K562 (cell line): ENCODE data around the gene BCL2L13. TPM values are rescaled to one million over a fixed set of nuclear protein-coding genes. Genes with fewer than 3 reads are reported as not detected.

Source experiments
- E2F3 ChIP-seq: fragments of 250-450 bp; sonication (Bioruptor Pico); IDR thresholded peaks from 2 replicates; pipeline ENCODE4 v1.4.0; 2020; ENCODE audit warnings: mild to moderate bottlenecking
- KLF16 ChIP-seq: IDR thresholded peaks from 2 replicates; pipeline ENCODE4 v1.6.1; 2016; ENCODE audit warnings: antibody characterized with exemption
- MYNN ChIP-seq, 2 experiments: sonication (generic); formaldehyde crosslinking in 1 of 2; IDR thresholded peaks; 2 replicates each; pipeline versions ENCODE4 v1.5.0 to v1.6.1; 2016 to 2020; ENCODE audit warnings: antibody characterized with exemption in 1 of 2, missing genetic modification reagents in 1 of 2
- RBM39 ChIP-seq: fragments of 200-400 bp; formaldehyde crosslinking; optimal IDR thresholded peaks from 2 replicates; pipeline ENCODE3; 2018; ENCODE audit warnings: low read depth, low read length
- SIN3A ChIP-seq, 2 experiments: fragments of 150-350 bp in 1 of 2; IDR thresholded peaks; 2 replicates each; pipeline ENCODE4 v1.6.1; 2011 to 2016; ENCODE audit warnings: borderline replicate concordance in 2 of 2, low read depth in 2 of 2, low read length in 2 of 2, mild to moderate bottlenecking in 2 of 2, moderate library complexity in 2 of 2; ENCODE audit not compliant: control insufficient read depth in 1 of 2
- SMAD3 ChIP-seq: fragments of 450-650 bp; formaldehyde crosslinking; conservative IDR thresholded peaks from 2 replicates; pipeline ENCODE4 v1.4.0; 2020; ENCODE audit warnings: mild to moderate bottlenecking
- SMARCA5 ChIP-seq: fragments of 450-650 bp; IDR thresholded peaks from 2 replicates; pipeline ENCODE4 v1.6.1; 2016
- polyA plus RNA-seq, 8 experiments: library from polyadenylated mRNA; depleted of rRNA in 4 of 8; stranded (reverse) in 5 of 8; unstranded in 3 of 8; fragments of >200 nt; fragmentation: Nextera tagmentation in 2 of 8; fragmentation: Illumina TruSeq in 1 of 8; extraction: Ambion mirVana in 2 of 8; extraction: Trizol in 1 of 8; gene quantifications; 2 replicates each; pipeline versions ENCODE4 v1.2.1 to v1.2.3, GENCODE V29; 2011 to 2014; ENCODE audit warnings: inconsistent platforms in 1 of 8, missing spikeins in 1 of 8
- total RNA-seq, 7 experiments: library from RNA; depleted of rRNA in 6 of 7; stranded (reverse); fragments of >200 nt in 6 of 7; fragmentation: Illumina TruSeq in 2 of 7; extraction: Trizol in 2 of 7; gene quantifications; 2 replicates each; pipeline versions ENCODE4 v1.2.1 to v1.2.3, GENCODE V29; 2011 to 2021; ENCODE audit warnings: low replicate concordance in 1 of 7
- TF ChIP-seq, protein P1 (sequence below): fragments of 450-650 bp; IDR thresholded peaks from 2 replicates; pipeline ENCODE4 v1.6.1; 2016; ENCODE audit warnings: mild to moderate bottlenecking, moderate library complexity
- TF ChIP-seq, protein P2 (sequence below), 2 experiments: IDR thresholded peaks; 2 replicates each; pipeline ENCODE4 v1.6.1; 2012; ENCODE audit warnings: improper control_type of control experiment in 2 of 2, low read depth in 2 of 2, low read length in 2 of 2, borderline replicate concordance in 1 of 2
- TF ChIP-seq, protein P3 (sequence below): sonication (generic); formaldehyde crosslinking; IDR thresholded peaks from 2 replicates; pipeline ENCODE4 v1.9.0; 2022; ENCODE audit warnings: mild to moderate bottlenecking, missing genetic modification reagents
- TF ChIP-seq, protein P4 (sequence below): sonication (generic); formaldehyde crosslinking; IDR thresholded peaks from 2 replicates; pipeline ENCODE4 v1.9.0; 2022; ENCODE audit warnings: mild to moderate bottlenecking, missing genetic modification reagents

Gene BCL2L13
- total and polyA plus RNA-seq, 9 of the 15 experiments (the other 6 are each of a cell fraction or from before 2014, with no cell fraction given): 41.5 to 63.4 (median 56.5) TPM

DNA sequence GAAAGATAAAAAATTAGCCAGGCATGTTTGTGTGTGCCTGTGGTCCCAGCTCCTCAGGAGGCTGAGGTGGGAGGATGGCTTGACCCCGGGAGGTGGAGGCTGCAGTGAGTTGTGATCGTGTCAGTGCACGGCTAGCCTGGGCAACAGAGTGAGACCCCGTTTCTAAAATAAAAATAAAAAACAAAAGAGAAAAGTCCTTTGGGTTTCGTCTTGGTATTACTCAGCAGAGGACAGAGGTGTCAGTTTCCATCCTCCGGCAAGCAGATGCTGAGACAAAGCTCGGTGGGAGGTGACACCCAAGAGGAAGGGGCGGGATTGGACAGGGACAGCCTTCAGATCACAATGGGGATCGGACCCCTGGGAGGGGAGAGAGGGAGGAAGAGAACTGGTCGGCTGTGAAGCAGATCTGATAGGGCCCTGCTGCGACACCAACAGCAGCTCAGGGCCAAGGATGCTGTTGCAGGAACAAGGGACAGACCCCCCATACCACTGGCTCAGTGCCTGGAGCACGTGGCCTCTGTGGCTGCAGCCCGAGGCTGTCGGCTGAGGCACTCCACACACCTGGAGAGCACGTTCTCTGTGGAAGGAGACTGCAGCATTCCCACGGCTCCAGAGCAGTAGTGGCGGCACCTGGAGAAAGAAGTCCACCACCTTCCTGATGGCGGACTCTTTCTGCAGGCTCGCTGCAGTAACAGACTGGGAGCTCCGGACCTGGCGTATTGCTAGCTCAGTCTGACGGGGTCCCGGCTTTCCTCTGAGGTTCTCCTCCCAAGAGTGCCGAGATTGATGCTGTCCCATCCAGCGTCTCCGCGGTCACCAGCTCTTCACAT, 140.9 kb downstream of the BCL2L13 start (continued):
- TF ChIP-seq, protein P1, sequence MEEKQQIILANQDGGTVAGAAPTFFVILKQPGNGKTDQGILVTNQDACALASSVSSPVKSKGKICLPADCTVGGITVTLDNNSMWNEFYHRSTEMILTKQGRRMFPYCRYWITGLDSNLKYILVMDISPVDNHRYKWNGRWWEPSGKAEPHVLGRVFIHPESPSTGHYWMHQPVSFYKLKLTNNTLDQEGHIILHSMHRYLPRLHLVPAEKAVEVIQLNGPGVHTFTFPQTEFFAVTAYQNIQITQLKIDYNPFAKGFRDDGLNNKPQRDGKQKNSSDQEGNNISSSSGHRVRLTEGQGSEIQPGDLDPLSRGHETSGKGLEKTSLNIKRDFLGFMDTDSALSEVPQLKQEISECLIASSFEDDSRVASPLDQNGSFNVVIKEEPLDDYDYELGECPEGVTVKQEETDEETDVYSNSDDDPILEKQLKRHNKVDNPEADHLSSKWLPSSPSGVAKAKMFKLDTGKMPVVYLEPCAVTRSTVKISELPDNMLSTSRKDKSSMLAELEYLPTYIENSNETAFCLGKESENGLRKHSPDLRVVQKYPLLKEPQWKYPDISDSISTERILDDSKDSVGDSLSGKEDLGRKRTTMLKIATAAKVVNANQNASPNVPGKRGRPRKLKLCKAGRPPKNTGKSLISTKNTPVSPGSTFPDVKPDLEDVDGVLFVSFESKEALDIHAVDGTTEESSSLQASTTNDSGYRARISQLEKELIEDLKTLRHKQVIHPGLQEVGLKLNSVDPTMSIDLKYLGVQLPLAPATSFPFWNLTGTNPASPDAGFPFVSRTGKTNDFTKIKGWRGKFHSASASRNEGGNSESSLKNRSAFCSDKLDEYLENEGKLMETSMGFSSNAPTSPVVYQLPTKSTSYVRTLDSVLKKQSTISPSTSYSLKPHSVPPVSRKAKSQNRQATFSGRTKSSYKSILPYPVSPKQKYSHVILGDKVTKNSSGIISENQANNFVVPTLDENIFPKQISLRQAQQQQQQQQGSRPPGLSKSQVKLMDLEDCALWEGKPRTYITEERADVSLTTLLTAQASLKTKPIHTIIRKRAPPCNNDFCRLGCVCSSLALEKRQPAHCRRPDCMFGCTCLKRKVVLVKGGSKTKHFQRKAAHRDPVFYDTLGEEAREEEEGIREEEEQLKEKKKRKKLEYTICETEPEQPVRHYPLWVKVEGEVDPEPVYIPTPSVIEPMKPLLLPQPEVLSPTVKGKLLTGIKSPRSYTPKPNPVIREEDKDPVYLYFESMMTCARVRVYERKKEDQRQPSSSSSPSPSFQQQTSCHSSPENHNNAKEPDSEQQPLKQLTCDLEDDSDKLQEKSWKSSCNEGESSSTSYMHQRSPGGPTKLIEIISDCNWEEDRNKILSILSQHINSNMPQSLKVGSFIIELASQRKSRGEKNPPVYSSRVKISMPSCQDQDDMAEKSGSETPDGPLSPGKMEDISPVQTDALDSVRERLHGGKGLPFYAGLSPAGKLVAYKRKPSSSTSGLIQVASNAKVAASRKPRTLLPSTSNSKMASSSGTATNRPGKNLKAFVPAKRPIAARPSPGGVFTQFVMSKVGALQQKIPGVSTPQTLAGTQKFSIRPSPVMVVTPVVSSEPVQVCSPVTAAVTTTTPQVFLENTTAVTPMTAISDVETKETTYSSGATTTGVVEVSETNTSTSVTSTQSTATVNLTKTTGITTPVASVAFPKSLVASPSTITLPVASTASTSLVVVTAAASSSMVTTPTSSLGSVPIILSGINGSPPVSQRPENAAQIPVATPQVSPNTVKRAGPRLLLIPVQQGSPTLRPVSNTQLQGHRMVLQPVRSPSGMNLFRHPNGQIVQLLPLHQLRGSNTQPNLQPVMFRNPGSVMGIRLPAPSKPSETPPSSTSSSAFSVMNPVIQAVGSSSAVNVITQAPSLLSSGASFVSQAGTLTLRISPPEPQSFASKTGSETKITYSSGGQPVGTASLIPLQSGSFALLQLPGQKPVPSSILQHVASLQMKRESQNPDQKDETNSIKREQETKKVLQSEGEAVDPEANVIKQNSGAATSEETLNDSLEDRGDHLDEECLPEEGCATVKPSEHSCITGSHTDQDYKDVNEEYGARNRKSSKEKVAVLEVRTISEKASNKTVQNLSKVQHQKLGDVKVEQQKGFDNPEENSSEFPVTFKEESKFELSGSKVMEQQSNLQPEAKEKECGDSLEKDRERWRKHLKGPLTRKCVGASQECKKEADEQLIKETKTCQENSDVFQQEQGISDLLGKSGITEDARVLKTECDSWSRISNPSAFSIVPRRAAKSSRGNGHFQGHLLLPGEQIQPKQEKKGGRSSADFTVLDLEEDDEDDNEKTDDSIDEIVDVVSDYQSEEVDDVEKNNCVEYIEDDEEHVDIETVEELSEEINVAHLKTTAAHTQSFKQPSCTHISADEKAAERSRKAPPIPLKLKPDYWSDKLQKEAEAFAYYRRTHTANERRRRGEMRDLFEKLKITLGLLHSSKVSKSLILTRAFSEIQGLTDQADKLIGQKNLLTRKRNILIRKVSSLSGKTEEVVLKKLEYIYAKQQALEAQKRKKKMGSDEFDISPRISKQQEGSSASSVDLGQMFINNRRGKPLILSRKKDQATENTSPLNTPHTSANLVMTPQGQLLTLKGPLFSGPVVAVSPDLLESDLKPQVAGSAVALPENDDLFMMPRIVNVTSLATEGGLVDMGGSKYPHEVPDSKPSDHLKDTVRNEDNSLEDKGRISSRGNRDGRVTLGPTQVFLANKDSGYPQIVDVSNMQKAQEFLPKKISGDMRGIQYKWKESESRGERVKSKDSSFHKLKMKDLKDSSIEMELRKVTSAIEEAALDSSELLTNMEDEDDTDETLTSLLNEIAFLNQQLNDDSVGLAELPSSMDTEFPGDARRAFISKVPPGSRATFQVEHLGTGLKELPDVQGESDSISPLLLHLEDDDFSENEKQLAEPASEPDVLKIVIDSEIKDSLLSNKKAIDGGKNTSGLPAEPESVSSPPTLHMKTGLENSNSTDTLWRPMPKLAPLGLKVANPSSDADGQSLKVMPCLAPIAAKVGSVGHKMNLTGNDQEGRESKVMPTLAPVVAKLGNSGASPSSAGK: peak; percentile 64
- TF ChIP-seq RBM39 (no peak), SMAD3 (CRISPR knock-in tag) (no peak), MYNN (IDR thresholded peaks at IDR 0.05) (no peak), MYNN (CRISPR knock-in tag; IDR thresholded peaks at IDR 0.05) (no peak), E2F3 (no peak), KLF16 (no peak), SIN3A (IDR thresholded peaks at IDR 0.05; ENCODE audit: borderline replicate concordance in 2 of 2, control insufficient read depth in 1 of 2, low read depth in 2 of 2, low read length in 2 of 2) (no peak), SMARCA5 (no peak)
- TF ChIP-seq, protein P2, sequence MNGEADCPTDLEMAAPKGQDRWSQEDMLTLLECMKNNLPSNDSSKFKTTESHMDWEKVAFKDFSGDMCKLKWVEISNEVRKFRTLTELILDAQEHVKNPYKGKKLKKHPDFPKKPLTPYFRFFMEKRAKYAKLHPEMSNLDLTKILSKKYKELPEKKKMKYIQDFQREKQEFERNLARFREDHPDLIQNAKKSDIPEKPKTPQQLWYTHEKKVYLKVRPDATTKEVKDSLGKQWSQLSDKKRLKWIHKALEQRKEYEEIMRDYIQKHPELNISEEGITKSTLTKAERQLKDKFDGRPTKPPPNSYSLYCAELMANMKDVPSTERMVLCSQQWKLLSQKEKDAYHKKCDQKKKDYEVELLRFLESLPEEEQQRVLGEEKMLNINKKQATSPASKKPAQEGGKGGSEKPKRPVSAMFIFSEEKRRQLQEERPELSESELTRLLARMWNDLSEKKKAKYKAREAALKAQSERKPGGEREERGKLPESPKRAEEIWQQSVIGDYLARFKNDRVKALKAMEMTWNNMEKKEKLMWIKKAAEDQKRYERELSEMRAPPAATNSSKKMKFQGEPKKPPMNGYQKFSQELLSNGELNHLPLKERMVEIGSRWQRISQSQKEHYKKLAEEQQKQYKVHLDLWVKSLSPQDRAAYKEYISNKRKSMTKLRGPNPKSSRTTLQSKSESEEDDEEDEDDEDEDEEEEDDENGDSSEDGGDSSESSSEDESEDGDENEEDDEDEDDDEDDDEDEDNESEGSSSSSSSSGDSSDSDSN (IDR thresholded peaks at IDR 0.05; ENCODE audit: borderline replicate concordance in 1 of 2, low read depth in 2 of 2, low read length in 2 of 2): no peak
- TF ChIP-seq, protein P3, sequence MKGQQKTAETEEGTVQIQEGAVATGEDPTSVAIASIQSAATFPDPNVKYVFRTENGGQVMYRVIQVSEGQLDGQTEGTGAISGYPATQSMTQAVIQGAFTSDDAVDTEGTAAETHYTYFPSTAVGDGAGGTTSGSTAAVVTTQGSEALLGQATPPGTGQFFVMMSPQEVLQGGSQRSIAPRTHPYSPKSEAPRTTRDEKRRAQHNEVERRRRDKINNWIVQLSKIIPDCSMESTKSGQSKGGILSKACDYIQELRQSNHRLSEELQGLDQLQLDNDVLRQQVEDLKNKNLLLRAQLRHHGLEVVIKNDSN (CRISPR knock-in tag): peak; percentile 49
- TF ChIP-seq, protein P4, sequence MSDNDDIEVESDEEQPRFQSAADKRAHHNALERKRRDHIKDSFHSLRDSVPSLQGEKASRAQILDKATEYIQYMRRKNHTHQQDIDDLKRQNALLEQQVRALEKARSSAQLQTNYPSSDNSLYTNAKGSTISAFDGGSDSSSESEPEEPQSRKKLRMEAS: peak; percentile 69
